Endothelial cell of umbilical vein (primary cell): ENCODE results near the gene FZD1. TPM values are rescaled to one million over a fixed set of nuclear protein-coding genes. Genes with fewer than 3 reads are reported as not detected.

Source experiments
- BruUV-seq: library from RNA; stranded (reverse); fragments of 400-500 nt; replicated peaks from 2 replicates; lab custom pipeline; 2021; lab: Mats Ljungman, UMichigan
- CTCF ChIA-PET: fragments of 300-600, 350-600 bp; sonication (Branson Sonifier 250); formaldehyde crosslinking; loops from one replicate; lab custom pipeline; 2021; ENCODE audit warnings: antibody characterized with exemption, inconsistent platforms; lab: Charles Lee
- POLR2A ChIA-PET: fragments of 300-600, 350-600 bp; sonication (Branson Sonifier 250); formaldehyde crosslinking; loops from one replicate; lab custom pipeline; 2021; ENCODE audit warnings: antibody characterized with exemption, inconsistent platforms; lab: Charles Lee
- DNase-seq: peaks from one replicate; pipeline ENCODE4 v3.0.0-alpha.2; 2011; ENCODE audit warnings: low read depth, low spot score
- FAIRE-seq: peaks from 2 replicates; lab custom pipeline; 2011; peaks lifted over from hg19 to GRCh38; lab: Jason Lieb, UNC
- H2AFZ ChIP-seq: 2 replicates; pipeline ENCODE4 v1.6.0; 2012; ENCODE audit warnings: low read depth, low read length, control low read depth, inconsistent platforms
- H3K27ac ChIP-seq: 2 replicates; pipeline ENCODE4 v1.5.1; 2011; ENCODE audit warnings: low read depth, mild to moderate bottlenecking, control low read depth, low read length, moderate library complexity; ENCODE audit not compliant: insufficient read depth
- H3K27me3 ChIP-seq, 2 experiments: 2 replicates each; pipeline versions ENCODE4 v1.6.0 to v1.6.1; 2011; ENCODE audit warnings: low read length in 2 of 2, mixed read lengths in 1 of 2; ENCODE audit not compliant: control insufficient read depth in 2 of 2, insufficient read depth in 2 of 2
- H3K36me3 ChIP-seq, 2 experiments: 2 replicates in 1 of 2; 3 replicates in 1 of 2; pipeline ENCODE4 v1.5.1; 2011; ENCODE audit warnings: low read length in 2 of 2, mild to moderate bottlenecking in 1 of 2, moderate library complexity in 1 of 2; ENCODE audit not compliant: control insufficient read depth in 2 of 2, insufficient read depth in 2 of 2; ENCODE audit errors: extremely low read depth in 1 of 2
- H3K4me1 ChIP-seq: 3 replicates; pipeline ENCODE4 v1.5.1; 2011; ENCODE audit warnings: mild to moderate bottlenecking, low read length; ENCODE audit not compliant: control insufficient read depth, insufficient read depth; ENCODE audit errors: extremely low read depth
- H3K4me2 ChIP-seq: 2 replicates; pipeline ENCODE4 v1.6.1; 2011; ENCODE audit warnings: low read length, control low read depth, mixed read lengths; ENCODE audit not compliant: insufficient read depth
- H3K4me3 ChIP-seq, 3 experiments: fragments of 200-600 bp in 1 of 3; sonication (generic), shearing (Covaris generic) in 1 of 3; replicated peaks in 1 of 3; 2 replicates each; pipeline ENCODE4 v1.5.1; 2011 to 2016; ENCODE audit warnings: control low read depth in 3 of 3, low read length in 3 of 3, mild to moderate bottlenecking in 2 of 3, inconsistent platforms in 1 of 3, low read depth in 1 of 3, moderate library complexity in 1 of 3; ENCODE audit not compliant: insufficient read depth in 1 of 3
- H3K79me2 ChIP-seq: 2 replicates; pipeline ENCODE4 v1.6.0; 2012; ENCODE audit warnings: low read length, inconsistent platforms; ENCODE audit not compliant: control insufficient read depth, insufficient read depth
- H3K9ac ChIP-seq: replicated peaks from 2 replicates; pipeline ENCODE3; 2011; ENCODE audit warnings: low read length, control low read depth; ENCODE audit not compliant: insufficient read depth; ENCODE audit errors: extremely low read depth
- H3K9me1 ChIP-seq: replicated peaks from 3 replicates; pipeline ENCODE4 v1.6.0; 2011; ENCODE audit warnings: mild to moderate bottlenecking, low read length; ENCODE audit not compliant: control insufficient read depth, insufficient read depth; ENCODE audit errors: extremely low read depth
- H3K9me3 ChIP-seq: replicated peaks from 2 replicates; pipeline ENCODE4 v1.5.1; 2012; ENCODE audit warnings: low read length, inconsistent platforms; ENCODE audit not compliant: control insufficient read depth, insufficient read depth
- H4K20me1 ChIP-seq: replicated peaks from 2 replicates; pipeline ENCODE3; 2011; ENCODE audit warnings: mild to moderate bottlenecking, low read length; ENCODE audit not compliant: control insufficient read depth, insufficient read depth; ENCODE audit errors: extremely low read depth
- CTCF ChIP-seq, 2 donors: IDR thresholded peaks; 1 replicate in 1 of 2; 2 replicates in 1 of 2; pipeline ENCODE4 v1.5.1; 2011; ENCODE audit warnings: low read length in 2 of 2, mild to moderate bottlenecking in 2 of 2, moderate library complexity in 2 of 2, control low read depth in 1 of 2, inconsistent platforms in 1 of 2, low read depth in 1 of 2; ENCODE audit not compliant: insufficient read depth in 1 of 2; ENCODE audit errors: extremely low read depth in 1 of 2
- EZH2 ChIP-seq: IDR thresholded peaks from 2 replicates; pipeline ENCODE4 v1.6.1; 2012; ENCODE audit warnings: borderline replicate concordance, low read depth, mild to moderate bottlenecking, moderate library complexity, low read length, inconsistent platforms; ENCODE audit not compliant: severe bottlenecking
- FOS ChIP-seq: IDR thresholded peaks from 2 replicates; pipeline ENCODE4 v1.6.1; 2011; ENCODE audit warnings: mild to moderate bottlenecking, low read length, moderate library complexity, borderline replicate concordance; ENCODE audit not compliant: insufficient read depth
- GATA2 ChIP-seq: IDR thresholded peaks from 2 replicates; pipeline ENCODE4 v1.7.0; 2011; ENCODE audit warnings: low read depth, mild to moderate bottlenecking, moderate library complexity, mixed read lengths, low read length; ENCODE audit not compliant: insufficient read length, insufficient read depth
- JUN ChIP-seq: IDR thresholded peaks from 2 replicates; pipeline ENCODE4 v1.6.1; 2011; ENCODE audit warnings: borderline replicate concordance, low read depth; ENCODE audit not compliant: insufficient read length, insufficient read depth
- MAX ChIP-seq: IDR thresholded peaks from 2 replicates; pipeline ENCODE4 v1.6.1; 2011; ENCODE audit not compliant: insufficient read depth, insufficient read length
- MYC ChIP-seq: IDR thresholded peaks from one replicate; pipeline ENCODE4 v1.6.1; 2011; ENCODE audit warnings: mild to moderate bottlenecking, low read depth, low read length
- POLR2A ChIP-seq: IDR thresholded peaks from 2 replicates; pipeline ENCODE4 v1.6.1; 2012; ENCODE audit warnings: low read depth, mild to moderate bottlenecking, control low read depth, low read length
- POLR2AphosphoS5 ChIP-seq: IDR thresholded peaks from 2 replicates; pipeline ENCODE4 v1.6.1; 2012; ENCODE audit warnings: low read depth, mild to moderate bottlenecking, control low read depth, low read length, moderate library complexity; ENCODE audit not compliant: insufficient read depth
- dilution Hi-C: fragments of 300-500 bp; cut with MboI; formaldehyde crosslinking; loops from one replicate; pipeline ENCODE4 v1.15.0; 2019; ENCODE audit warnings: low sequenced_read_pairs; ENCODE audit not compliant: extremely low pct_ligation_motif_present
- intact Hi-C: fragments of 100-400 bp; cut with micrococcal nuclease; formaldehyde crosslinking; loops from one replicate; pipeline ENCODE4 v1.10.0; 2022
- polyA plus RNA-seq, 4 experiments: library from polyadenylated mRNA; depleted of rRNA in 3 of 4; stranded (reverse) in 3 of 4; unstranded in 1 of 4; fragments of >200 nt; gene quantifications; 2 replicates each; pipeline versions ENCODE4 v1.2.1 to v1.2.3, GENCODE V29; 2011 to 2012; ENCODE audit warnings: missing spikeins in 1 of 4
- total RNA-seq: library from RNA; stranded (reverse); gene quantifications from 2 replicates; pipeline ENCODE4 v1.2.3, GENCODE V29; 2021

FZD1 gene
- total and polyA plus RNA-seq, 2 donors (not counting 3 experiments of a cell fraction or from before 2014, with no cell fraction given) = 2.4 to 3.4 TPM

- no peak overlapping the region for H3K4me2 ChIP-seq
- no peak overlapping the region for H3K9ac ChIP-seq
- H3K79me2 ChIP-seq = no peaks in the 10 kb centered on the region
- no peaks in the 10 kb centered on the region for H3K36me3 ChIP-seq
- H4K20me1 ChIP-seq = no peaks in the 10 kb centered on the region
- ChIA-PET POLR2A (no interaction called here), CTCF (no interaction called here)
- TF ChIP-seq EZH2 (no peak), CTCF (IDR thresholded peaks at IDR 0.05; ENCODE audit: extremely low read depth in 1 of 2, insufficient read depth in 1 of 2, low read depth in 1 of 2, low read length in 2 of 2) (no peak), POLR2A (no peak), MAX (no peak), JUN (no peak), MYC (no peak), POLR2AphosphoS5 (no peak), GATA2 (no peak), FOS (no peak)
- no peaks in the 10 kb centered on the region for H3K27me3 ChIP-seq
- H2AFZ ChIP-seq = no peak overlapping the region
- H3K4me3 ChIP-seq = no peak overlapping the region
- no TSS peak for BruUV-seq
- no peaks in the 10 kb centered on the region for H3K9me3 ChIP-seq
- FAIRE-seq = no peak
- intact Hi-C loops (no loop called here), dilution Hi-C loops (no loop called here)
- no peaks in the 10 kb centered on the region for H3K9me1 ChIP-seq
- no peaks in the 10 kb centered on the region for H3K4me1 ChIP-seq
- H3K27ac ChIP-seq = no peak overlapping the region
- no peak for DNase-seq
Measured at GRCh38 chr7:91280604-91281003, 16.4 kb downstream of the FZD1 start.
